Measurements from ENCODE around the gene TDRD10.

GRCh38 chr1:154547105-154547732 lies 45.2 kb downstream of the TDRD10 start:
- TF ChIP-seq, protein P1, sequence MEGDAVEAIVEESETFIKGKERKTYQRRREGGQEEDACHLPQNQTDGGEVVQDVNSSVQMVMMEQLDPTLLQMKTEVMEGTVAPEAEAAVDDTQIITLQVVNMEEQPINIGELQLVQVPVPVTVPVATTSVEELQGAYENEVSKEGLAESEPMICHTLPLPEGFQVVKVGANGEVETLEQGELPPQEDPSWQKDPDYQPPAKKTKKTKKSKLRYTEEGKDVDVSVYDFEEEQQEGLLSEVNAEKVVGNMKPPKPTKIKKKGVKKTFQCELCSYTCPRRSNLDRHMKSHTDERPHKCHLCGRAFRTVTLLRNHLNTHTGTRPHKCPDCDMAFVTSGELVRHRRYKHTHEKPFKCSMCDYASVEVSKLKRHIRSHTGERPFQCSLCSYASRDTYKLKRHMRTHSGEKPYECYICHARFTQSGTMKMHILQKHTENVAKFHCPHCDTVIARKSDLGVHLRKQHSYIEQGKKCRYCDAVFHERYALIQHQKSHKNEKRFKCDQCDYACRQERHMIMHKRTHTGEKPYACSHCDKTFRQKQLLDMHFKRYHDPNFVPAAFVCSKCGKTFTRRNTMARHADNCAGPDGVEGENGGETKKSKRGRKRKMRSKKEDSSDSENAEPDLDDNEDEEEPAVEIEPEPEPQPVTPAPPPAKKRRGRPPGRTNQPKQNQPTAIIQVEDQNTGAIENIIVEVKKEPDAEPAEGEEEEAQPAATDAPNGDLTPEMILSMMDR (conservative IDR thresholded peaks at IDR 0.05) = no peak
- TF ChIP-seq ZFX (IDR thresholded peaks at IDR 0.05) = no peak

Data from C4-2B (cell line).